Stimulated activated CD8-positive, alpha-beta memory T cell treated with anti-CD3 and anti-CD28 coated beads, Interleukin-15, amount 100 ng/mL, for 4 hours (primary cell): ENCODE data around the gene SIGLEC5.

Source experiments
- DNase-seq, 2 donors: peaks; one replicate each; pipeline ENCODE4 v3.0.0-alpha.2; 2020; ENCODE audit warnings: low read depth in 2 of 2

SIGLEC5 gene

DNA sequence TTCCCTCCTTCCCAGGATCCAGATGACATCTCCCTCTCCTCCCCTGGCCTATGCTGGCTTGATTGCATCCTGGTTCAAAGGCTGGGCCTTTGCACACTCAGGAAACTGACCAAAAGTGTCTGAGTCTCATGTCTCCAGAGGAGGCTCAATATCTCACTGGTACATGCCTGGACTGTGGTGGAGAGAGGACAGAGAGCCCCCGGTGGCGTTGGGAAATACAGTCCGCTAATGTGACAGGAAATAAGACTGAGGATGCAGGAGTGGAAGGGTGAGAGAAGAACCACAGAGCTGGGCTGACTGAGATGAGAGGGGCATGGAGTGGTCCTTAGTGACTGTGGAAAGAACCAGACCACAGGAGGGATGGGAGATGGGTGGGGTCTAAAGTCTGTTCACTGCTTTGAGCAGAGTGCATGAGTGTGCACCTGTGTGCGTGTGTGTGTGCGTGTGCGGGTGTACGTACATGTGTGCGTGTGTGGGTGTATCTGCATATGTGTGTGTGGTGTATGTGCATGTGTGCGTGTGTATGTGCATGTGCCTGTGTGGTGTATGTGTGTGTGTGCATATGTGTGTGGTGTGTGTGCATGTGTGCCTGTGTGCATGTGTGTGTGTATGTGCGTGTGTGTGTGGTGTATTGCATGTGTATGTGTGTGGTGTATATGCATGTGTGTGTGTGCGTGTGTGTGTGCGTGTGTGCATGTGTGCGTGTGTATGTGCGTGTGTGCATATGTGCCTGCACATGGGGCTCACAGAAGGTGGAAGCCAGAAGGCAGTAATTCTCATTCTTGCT is 1.9 kb downstream of the SIGLEC5 start:
- DNase-seq = no peak

DNA sequence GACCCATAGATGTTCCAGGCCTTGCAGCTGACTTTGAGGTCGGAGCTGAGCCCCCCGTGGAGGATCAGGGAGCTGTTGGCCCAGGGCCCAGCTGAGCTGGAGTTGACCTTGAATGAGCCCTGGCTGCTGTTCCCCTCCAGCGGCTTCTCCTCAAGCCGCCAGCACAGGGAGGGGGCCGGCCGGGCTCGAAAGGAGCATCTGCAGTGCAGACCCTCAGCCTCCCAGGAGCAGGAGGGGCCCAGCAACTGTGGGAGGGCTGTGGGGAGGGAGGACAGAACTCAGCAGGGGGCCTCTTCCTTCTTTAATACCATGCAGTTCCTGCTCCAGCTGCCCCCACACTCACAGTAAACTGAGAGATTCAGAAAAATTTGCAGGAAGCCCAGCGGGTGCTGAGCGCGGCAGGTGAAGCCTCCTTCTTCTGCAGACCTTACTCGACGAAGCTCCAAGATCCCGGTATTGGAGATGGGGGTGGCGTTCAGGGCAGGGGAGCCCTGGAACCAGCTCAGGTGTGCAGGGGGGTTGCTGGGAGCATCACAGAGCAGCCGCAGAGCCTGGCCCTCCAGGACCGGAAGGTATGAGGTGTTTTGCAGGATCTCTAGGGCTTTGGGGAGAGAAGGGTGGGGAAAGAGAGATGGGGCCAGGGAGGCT is 2.6 kb downstream of the SIGLEC5 start:
- no peak for DNase-seq

DNA sequence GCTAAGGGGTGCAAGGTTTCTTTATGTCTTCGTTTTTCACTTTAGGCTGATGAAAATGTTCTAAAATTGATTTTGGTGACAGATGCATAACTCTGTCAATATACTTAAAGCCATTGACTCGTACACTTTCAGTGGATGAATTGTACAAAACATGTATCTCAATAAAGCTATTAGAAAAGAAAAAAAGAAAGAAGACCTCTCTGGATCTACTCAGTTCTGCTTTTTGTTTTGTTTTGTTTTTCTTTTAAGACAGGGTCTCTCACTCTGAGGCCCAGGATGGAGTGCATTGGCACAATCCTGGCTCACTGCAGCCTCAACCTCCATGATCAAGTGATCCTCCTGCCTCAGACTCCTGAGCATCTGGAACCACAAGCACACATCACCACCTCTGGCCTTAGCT is 3.5 kb downstream of the SIGLEC5 start:
- no peak for DNase-seq

GRCh38 chr19:51621178-51621577 is 9.0 kb downstream of the SIGLEC5 start:
- no peak for DNase-seq

- DNase-seq = no peak
These were observed 14.2 kb downstream of the SIGLEC5 start for GRCh38 chr19:51615991-51616390.

- no peak for DNase-seq
These were observed 15.4 kb downstream of the SIGLEC5 start for GRCh38 chr19:51614789-51615188.

DNA sequence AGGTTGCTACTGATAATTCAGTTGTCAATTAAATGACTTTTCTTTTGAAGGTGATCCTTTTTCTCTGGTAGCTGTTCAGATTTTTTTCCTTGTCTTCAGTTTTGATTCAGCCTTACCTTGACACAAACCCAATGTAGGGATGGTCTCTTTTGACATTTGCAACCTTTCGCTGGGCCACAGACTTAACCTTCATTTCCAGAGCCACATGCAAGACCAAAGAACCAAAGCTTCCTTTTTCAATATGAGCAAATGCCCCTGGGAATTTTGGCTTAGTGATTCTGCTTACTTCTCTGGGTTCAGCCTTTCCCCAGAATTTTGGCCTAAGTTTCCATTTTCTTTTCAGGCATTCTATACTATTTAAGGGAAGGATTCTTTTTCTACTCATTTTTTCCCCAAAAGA is 19.6 kb downstream of the SIGLEC5 start:
- DNase-seq = no peak

DNA sequence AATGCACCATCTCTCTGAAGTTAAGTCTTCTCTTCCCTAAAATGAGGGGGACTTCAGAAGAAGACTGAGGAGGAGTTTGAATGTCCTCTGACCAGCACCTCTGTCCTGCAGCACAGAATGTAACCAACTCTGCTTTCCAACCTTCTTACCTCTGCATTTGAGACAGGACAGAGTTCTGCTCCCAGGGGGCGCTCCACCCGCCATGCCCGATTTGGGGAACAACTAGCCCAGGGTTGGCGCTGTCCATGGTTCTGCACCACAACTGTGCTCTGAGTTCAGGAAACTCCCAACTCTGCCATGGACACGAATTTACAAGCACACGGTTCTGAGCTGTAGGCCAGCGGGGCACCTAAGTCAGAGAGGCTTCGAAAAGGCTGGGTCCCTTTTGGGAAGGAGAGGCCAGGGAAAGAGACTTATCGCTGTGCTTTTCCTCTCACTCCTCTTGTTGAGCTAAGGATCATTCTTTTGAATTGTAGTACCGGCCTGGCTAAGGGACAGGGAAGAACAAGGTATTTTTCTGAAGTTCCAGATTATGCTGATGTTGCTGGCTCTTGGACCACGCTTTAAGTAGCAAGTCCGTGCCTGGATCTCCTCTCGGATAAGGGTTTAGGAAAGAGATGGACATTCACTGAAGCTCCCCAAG is 22.2 kb downstream of the SIGLEC5 start:
- no peak for DNase-seq

DNA sequence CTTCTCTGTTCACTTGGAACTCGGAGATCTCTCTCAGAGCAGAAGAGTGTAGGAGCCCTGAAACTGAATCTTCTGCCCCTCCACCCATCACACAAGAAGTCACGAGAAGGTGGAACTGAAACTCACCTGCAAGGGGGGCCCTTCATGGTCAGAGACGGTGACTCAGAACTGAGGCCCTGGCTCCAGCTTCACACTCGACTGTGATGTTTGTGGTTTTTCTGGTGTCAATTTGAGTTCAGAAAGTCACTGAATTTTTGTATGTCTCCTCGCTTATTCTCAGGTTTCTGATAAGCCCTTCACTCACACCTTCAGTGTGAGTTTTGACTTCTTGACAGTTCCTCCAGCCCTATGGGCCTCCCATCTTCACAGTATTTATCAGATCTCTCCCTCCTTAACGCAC is 23.1 kb downstream of the SIGLEC5 start:
- DNase-seq = no peak

DNA sequence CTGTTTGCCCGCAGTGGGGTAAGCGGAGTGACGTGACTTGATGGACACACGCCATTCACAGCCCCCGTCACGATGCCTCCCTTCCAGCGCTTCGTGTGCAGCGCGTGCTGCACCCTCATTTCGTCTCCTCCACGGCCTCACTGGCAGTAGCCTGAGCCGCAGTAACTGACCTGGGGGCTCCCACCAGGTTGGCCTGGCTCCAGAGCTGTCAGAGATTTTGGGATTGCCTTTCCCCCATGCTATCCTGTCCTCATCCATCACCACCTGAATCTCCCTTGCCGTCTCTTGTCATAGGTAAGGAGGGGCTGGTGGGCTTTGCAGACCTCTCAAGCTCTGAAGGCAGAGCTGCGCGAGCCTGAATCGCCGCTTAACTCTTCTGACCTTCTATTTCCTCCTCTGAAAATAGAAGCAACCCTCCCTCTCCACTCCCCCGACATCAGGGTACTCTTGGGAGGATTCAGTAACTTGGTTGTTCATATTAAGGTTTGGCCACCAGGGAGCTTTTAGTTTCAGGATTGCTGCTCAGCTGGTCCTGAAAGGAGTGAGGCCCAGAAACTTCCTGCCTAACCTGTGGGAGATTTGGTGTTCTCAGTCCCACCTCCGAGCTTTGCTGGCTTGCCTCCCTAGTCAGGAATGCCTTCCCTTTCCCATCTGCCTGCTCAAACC is 27.9 kb downstream of the SIGLEC5 start:
- DNase-seq = no peak

GRCh38 chr19:51600940-51601580 is 29.1 kb downstream of the SIGLEC5 start:
- no peak for DNase-seq

DNA sequence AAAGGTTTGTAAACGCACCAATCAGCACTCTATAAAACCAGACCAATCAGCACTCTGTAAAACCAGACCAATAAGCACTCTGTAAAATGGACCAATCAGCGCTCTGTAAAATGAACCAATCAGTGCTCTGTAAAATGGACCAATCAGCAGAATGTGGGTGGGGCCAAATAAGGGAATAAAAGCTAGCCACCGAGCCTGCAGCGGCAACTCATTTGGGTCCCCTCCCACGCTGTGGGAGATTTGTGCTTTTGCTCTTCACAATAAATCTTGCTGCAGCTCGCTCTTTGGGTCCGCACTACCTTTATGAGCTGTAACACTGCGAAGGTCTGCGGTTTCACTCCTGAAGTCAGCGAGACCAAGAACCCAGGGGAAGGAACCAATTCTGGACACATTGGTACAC is 31.1 kb downstream of the SIGLEC5 start:
- DNase-seq = no peak

DNA sequence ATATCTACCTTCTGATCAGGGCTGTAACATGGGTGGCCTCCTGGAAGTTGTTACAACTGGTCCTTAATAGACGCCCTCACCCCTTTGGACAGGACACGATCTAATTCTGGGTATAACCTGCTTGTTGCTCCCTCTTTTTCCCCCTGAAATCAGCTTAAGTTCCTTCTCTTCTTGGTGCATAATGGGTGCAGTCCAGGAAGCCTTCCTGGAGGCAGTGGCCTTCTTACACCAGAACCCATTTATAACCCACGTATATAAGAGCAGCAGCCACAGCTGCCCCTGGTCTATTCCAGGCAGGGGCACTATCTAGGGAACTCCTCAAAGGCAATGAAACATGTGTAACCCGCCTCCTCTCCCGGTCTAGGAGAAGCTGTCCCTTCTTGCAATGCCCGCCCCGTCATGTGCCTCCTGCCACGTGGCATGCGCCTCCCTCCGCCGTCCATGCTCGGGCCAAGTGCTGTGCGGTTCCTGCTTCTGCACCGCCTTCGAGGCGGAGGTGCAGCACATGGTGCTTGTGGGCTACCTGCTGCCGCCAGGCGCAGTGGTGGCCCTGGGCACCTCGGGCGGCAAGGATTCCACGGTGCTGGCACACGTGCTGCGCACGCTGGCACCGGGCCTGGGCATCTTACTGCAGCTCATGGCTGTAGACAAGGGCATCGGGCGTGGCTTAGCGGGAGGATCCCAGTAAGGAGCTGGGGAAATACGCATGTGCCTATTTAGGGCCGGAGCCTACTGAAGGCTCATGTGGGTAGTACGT is 31.9 kb downstream of the SIGLEC5 start:
- DNase-seq = no peak

- DNase-seq = no peak
These were observed 34.7 kb downstream of the SIGLEC5 start for GRCh38 chr19:51595190-51596175.

GRCh38 chr19:51594774-51595109 is 35.5 kb downstream of the SIGLEC5 start:
- no peak for DNase-seq

- peak; percentile 94 to 95 for DNase-seq
These were observed 36.0 kb downstream of the SIGLEC5 start for GRCh38 chr19:51593969-51594773.

GRCh38 chr19:51593138-51593890 is 36.9 kb downstream of the SIGLEC5 start:
- no peak for DNase-seq

- no peak for DNase-seq
These were observed 37.7 kb downstream of the SIGLEC5 start for GRCh38 chr19:51592521-51592920.

GRCh38 chr19:51590441-51590840 is 39.8 kb downstream of the SIGLEC5 start:
- DNase-seq = no peak
